Measurements from ENCODE around the gene DENND6A. TPM values are rescaled to one million over a fixed set of nuclear protein-coding genes. Genes with fewer than 3 reads are reported as not detected.

Gene DENND6A
- total and polyA plus RNA-seq, 2 of the 8 experiments (the other 6 are each of a cell fraction or from before 2014, with no cell fraction given): 7.8 to 14.8 TPM

- TF ChIP-seq CTCF (IDR thresholded peaks at IDR 0.05; ENCODE audit: control extremely low read depth in 1 of 3, insufficient read depth in 1 of 3, low read depth in 1 of 3, low read length in 3 of 3): no peak
- no peak for TF ChIP-seq SAP30 (IDR thresholded peaks at IDR 0.05; ENCODE audit: insufficient read depth, insufficient replicate concordance, low read length)
- TF ChIP-seq GTF2F1 (IDR thresholded peaks at IDR 0.05; ENCODE audit: borderline replicate concordance, low read depth, low read length): no peak
Observed at GRCh38 chr3:57735405-57735804, 42.5 kb upstream of the DENND6A start (continued).
